Femur (tissue), 1 donor: Measurements from ENCODE around the gene LRPAP1.
"Not testable (repeated sequence)": the region's sequence is repeated elsewhere in the genome, so short reads cannot be mapped to it uniquely, and the experiment has no call there.

Experiments used
- DNase-seq: peaks from one replicate; pipeline ENCODE4 v3.0.0-alpha.2; 2017

The LRPAP1 gene

GRCh38 chr4:3560465-3560864 is 28.2 kb upstream of the LRPAP1 start:
- not testable (repeated sequence) for DNase-seq

GRCh38 chr4:3559381-3560290 is 27.4 kb upstream of the LRPAP1 start:
- DNase-seq: not testable (repeated sequence)

- DNase-seq: not testable (repeated sequence)
Measured at GRCh38 chr4:3558514-3558836, 26.3 kb upstream of the LRPAP1 start.

- not testable (repeated sequence) for DNase-seq
Measured at GRCh38 chr4:3557676-3558513, 25.7 kb upstream of the LRPAP1 start.

GRCh38 chr4:3557088-3557492 is 24.9 kb upstream of the LRPAP1 start:
- DNase-seq: peak; percentile 56

GRCh38 chr4:3556244-3556867 is 24.1 kb upstream of the LRPAP1 start:
- not testable (repeated sequence) for DNase-seq

- DNase-seq: not testable (repeated sequence)
Measured at GRCh38 chr4:3555459-3556070, 23.3 kb upstream of the LRPAP1 start.

- DNase-seq: not testable (repeated sequence)
Measured at GRCh38 chr4:3551366-3551765, 19.1 kb upstream of the LRPAP1 start.

- not testable (repeated sequence) for DNase-seq
Measured at GRCh38 chr4:3550792-3551325, 18.6 kb upstream of the LRPAP1 start.

- not testable (repeated sequence) for DNase-seq
Measured at GRCh38 chr4:3550041-3550440, 17.8 kb upstream of the LRPAP1 start.

- DNase-seq: not testable (repeated sequence)
Measured at GRCh38 chr4:3549694-3550001, 17.4 kb upstream of the LRPAP1 start.

- not testable (repeated sequence) for DNase-seq
Measured at GRCh38 chr4:3548991-3549693, 16.9 kb upstream of the LRPAP1 start.

GRCh38 chr4:3546721-3547120 is 14.5 kb upstream of the LRPAP1 start:
- DNase-seq: not testable (repeated sequence)

- DNase-seq: not testable (repeated sequence)
Measured at GRCh38 chr4:3545351-3545750, 13.1 kb upstream of the LRPAP1 start.

GRCh38 chr4:3544259-3545025 is 12.2 kb upstream of the LRPAP1 start:
- DNase-seq: not testable (repeated sequence)

GRCh38 chr4:3543415-3543814 is 11.2 kb upstream of the LRPAP1 start:
- DNase-seq: not testable (repeated sequence)

- DNase-seq: not testable (repeated sequence)
Measured at GRCh38 chr4:3538906-3539305, 6.7 kb upstream of the LRPAP1 start.

- not testable (repeated sequence) for DNase-seq
Measured at GRCh38 chr4:3535812-3536211, 3.6 kb upstream of the LRPAP1 start.

- DNase-seq: no peak
Measured at GRCh38 chr4:3533423-3533820, 1.2 kb upstream of the LRPAP1 start.

GRCh38 chr4:3532751-3533422 is 665 bp upstream of the LRPAP1 start:
- DNase-seq: no peak
